WTC11 (cell line): Measurements from ENCODE around the gene PRELID3B. TPM values are rescaled to one million over a fixed set of nuclear protein-coding genes. Genes with fewer than 3 reads are reported as not detected.

ENCODE experiments used
- ATAC-seq: fragments of 200-7000 bp; cut with Tn5 transposase; 2 replicates; pipeline ENCODE4 v1.10.0; 2021; ENCODE audit warnings: mild to moderate bottlenecking, moderate library complexity
- CTCF ChIA-PET: fragments of 300-600 bp; sonication (Branson Sonifier 250); formaldehyde crosslinking; loops from one replicate; lab custom pipeline; 2021; ENCODE audit warnings: antibody characterized with exemption; lab: Charles Lee
- POLR2A ChIA-PET: fragments of 350-600 bp; sonication (Branson Sonifier 250); formaldehyde crosslinking; loops from one replicate; lab custom pipeline; 2021; ENCODE audit warnings: antibody characterized with exemption; lab: Charles Lee
- DNase-seq: peaks from one replicate; pipeline ENCODE4 v3.0.0; 2021; ENCODE audit warnings: low spot score
- H3K27ac Mint-ChIP-seq: 2 replicates; pipeline ENCODE4 v1.8.0; 2021; ENCODE audit warnings: mixed read lengths
- H3K27me3 Mint-ChIP-seq: 2 replicates; pipeline ENCODE4 v1.8.0; 2021; ENCODE audit warnings: low read depth, mild to moderate bottlenecking, moderate library complexity, mixed read lengths
- H3K36me3 Mint-ChIP-seq: 2 replicates; pipeline ENCODE4 v1.8.0; 2021; ENCODE audit warnings: mixed read lengths
- H3K4me1 Mint-ChIP-seq: 2 replicates; pipeline ENCODE4 v1.8.0; 2022; ENCODE audit warnings: mixed read lengths
- H3K4me3 Mint-ChIP-seq: 2 replicates; pipeline ENCODE4 v1.8.0; 2021; ENCODE audit warnings: mild to moderate bottlenecking, moderate library complexity, mixed read lengths
- H3K9me3 Mint-ChIP-seq: 2 replicates; pipeline ENCODE4 v1.8.0; 2021; ENCODE audit warnings: mixed read lengths
- GABPB1 ChIP-seq: sonication (generic); formaldehyde crosslinking; IDR thresholded peaks from 2 replicates; pipeline ENCODE4 v1.8.1; 2023; ENCODE audit warnings: mild to moderate bottlenecking, missing genetic modification reagents
- GRHL2 ChIP-seq: fragments of 250-450 bp; sonication (Bioruptor Pico); IDR thresholded peaks from 2 replicates; pipeline ENCODE4 v1.8.0; 2022; ENCODE audit warnings: mild to moderate bottlenecking, moderate library complexity; ENCODE audit not compliant: insufficient replicate concordance, severe bottlenecking
- IRF2 ChIP-seq: sonication (generic); formaldehyde crosslinking; IDR thresholded peaks from 2 replicates; pipeline ENCODE4 v1.8.0; 2022; ENCODE audit warnings: low read depth, missing genetic modification reagents, borderline replicate concordance
- JAZF1 ChIP-seq: fragments of 250-450 bp; sonication (Bioruptor Pico); IDR thresholded peaks from 2 replicates; pipeline ENCODE4 v1.9.0; 2021; ENCODE audit warnings: moderate library complexity, mild to moderate bottlenecking, inconsistent platforms
- NFATC4 ChIP-seq: fragments of 250-450 bp; sonication (Bioruptor Pico); IDR thresholded peaks from 2 replicates; pipeline ENCODE4 v1.9.0; 2021; ENCODE audit warnings: mild to moderate bottlenecking
- NFE2L1 ChIP-seq: sonication (generic); formaldehyde crosslinking; IDR thresholded peaks from 2 replicates; pipeline ENCODE4 v1.8.1; 2023; ENCODE audit warnings: missing genetic modification reagents
- SMAD3 ChIP-seq: sonication (generic); formaldehyde crosslinking; IDR thresholded peaks from 2 replicates; pipeline ENCODE4 v1.8.0; 2022; ENCODE audit warnings: missing genetic modification reagents, mild to moderate bottlenecking, borderline replicate concordance
- SOX15 ChIP-seq: fragments of 250-450 bp; sonication (Bioruptor Pico); IDR thresholded peaks from 2 replicates; pipeline ENCODE4 v1.9.0; 2021; ENCODE audit warnings: mild to moderate bottlenecking
- TP53 ChIP-seq: sonication (generic); formaldehyde crosslinking; IDR thresholded peaks from 2 replicates; pipeline ENCODE4 v1.8.1; 2023; ENCODE audit warnings: mild to moderate bottlenecking, missing genetic modification reagents
- total RNA-seq: library from RNA; stranded (reverse); gene quantifications from 3 replicates; pipeline ENCODE4 v1.2.3, GENCODE V29; 2021
- TF ChIP-seq, protein P1 (sequence below): sonication (generic); formaldehyde crosslinking; IDR thresholded peaks from 2 replicates; pipeline ENCODE4 v1.8.0; 2022; ENCODE audit warnings: missing genetic modification reagents
- TF ChIP-seq, protein P2 (sequence below): sonication (generic); formaldehyde crosslinking; IDR thresholded peaks from 2 replicates; pipeline ENCODE4 v1.8.0; 2022; ENCODE audit warnings: mild to moderate bottlenecking, missing genetic modification reagents
- TF ChIP-seq, protein P3 (sequence below): sonication (generic); formaldehyde crosslinking; IDR thresholded peaks from 2 replicates; pipeline ENCODE4 v1.8.1; 2023; ENCODE audit warnings: mild to moderate bottlenecking, moderate library complexity, missing genetic modification reagents
- TF ChIP-seq, protein P4 (sequence below): fragments of 250-450 bp; sonication (Bioruptor Pico); conservative IDR thresholded peaks from 2 replicates; pipeline ENCODE4 v1.9.0; 2021; ENCODE audit warnings: mild to moderate bottlenecking
- TF ChIP-seq, protein P5 (sequence below): sonication (generic); formaldehyde crosslinking; IDR thresholded peaks from 2 replicates; pipeline ENCODE4 v1.8.0; 2022; ENCODE audit warnings: mild to moderate bottlenecking, missing genetic modification reagents
- TF ChIP-seq, protein P6 (sequence below): fragments of 250-450 bp; sonication (Bioruptor Pico); IDR thresholded peaks from 2 replicates; pipeline ENCODE4 v1.9.0; 2021; ENCODE audit warnings: moderate library complexity, mild to moderate bottlenecking, inconsistent platforms, borderline replicate concordance
- TF ChIP-seq, protein P7 (sequence below): sonication (generic); formaldehyde crosslinking; IDR thresholded peaks from 2 replicates; pipeline ENCODE4 v1.8.0; 2023; ENCODE audit warnings: mild to moderate bottlenecking, missing genetic modification reagents
- TF ChIP-seq, protein P8 (sequence below): sonication (generic); formaldehyde crosslinking; IDR thresholded peaks from 2 replicates; pipeline ENCODE4 v1.8.1; 2022; ENCODE audit warnings: mild to moderate bottlenecking, moderate library complexity, missing genetic modification reagents

PRELID3B gene
- total RNA-seq, 1 experiment from 2014 or later = 46.9 TPM

DNA sequence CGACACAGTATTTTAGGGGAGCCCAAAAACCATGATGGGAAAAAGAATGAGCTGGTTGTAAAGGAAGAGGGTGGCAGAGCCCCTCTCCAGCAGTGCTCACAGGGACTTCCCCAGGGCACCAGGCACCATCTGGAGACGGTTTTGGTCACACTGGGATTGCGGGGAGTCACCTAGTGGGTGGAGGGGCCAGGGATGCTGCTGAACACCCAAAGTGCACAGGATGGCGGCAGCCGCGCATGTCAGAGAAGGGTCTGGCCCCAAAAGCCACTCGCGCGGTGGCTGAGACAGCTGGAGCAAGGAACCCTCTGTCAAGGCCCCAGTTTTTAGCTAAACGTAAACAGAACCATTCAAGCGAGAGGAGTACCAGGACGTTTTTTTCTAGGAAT lies 46.4 kb downstream of the PRELID3B start (continued):
- TF ChIP-seq, protein P1, sequence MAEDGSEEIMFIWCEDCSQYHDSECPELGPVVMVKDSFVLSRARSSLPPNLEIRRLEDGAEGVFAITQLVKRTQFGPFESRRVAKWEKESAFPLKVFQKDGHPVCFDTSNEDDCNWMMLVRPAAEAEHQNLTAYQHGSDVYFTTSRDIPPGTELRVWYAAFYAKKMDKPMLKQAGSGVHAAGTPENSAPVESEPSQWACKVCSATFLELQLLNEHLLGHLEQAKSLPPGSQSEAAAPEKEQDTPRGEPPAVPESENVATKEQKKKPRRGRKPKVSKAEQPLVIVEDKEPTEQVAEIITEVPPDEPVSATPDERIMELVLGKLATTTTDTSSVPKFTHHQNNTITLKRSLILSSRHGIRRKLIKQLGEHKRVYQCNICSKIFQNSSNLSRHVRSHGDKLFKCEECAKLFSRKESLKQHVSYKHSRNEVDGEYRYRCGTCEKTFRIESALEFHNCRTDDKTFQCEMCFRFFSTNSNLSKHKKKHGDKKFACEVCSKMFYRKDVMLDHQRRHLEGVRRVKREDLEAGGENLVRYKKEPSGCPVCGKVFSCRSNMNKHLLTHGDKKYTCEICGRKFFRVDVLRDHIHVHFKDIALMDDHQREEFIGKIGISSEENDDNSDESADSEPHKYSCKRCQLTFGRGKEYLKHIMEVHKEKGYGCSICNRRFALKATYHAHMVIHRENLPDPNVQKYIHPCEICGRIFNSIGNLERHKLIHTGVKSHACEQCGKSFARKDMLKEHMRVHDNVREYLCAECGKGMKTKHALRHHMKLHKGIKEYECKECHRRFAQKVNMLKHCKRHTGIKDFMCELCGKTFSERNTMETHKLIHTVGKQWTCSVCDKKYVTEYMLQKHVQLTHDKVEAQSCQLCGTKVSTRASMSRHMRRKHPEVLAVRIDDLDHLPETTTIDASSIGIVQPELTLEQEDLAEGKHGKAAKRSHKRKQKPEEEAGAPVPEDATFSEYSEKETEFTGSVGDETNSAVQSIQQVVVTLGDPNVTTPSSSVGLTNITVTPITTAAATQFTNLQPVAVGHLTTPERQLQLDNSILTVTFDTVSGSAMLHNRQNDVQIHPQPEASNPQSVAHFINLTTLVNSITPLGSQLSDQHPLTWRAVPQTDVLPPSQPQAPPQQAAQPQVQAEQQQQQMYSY = no peak
- TF ChIP-seq, protein P2, sequence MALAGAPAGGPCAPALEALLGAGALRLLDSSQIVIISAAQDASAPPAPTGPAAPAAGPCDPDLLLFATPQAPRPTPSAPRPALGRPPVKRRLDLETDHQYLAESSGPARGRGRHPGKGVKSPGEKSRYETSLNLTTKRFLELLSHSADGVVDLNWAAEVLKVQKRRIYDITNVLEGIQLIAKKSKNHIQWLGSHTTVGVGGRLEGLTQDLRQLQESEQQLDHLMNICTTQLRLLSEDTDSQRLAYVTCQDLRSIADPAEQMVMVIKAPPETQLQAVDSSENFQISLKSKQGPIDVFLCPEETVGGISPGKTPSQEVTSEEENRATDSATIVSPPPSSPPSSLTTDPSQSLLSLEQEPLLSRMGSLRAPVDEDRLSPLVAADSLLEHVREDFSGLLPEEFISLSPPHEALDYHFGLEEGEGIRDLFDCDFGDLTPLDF (CRISPR knock-in tag) = no peak
- TF ChIP-seq NFATC4 = no peak
- no peak for TF ChIP-seq NFE2L1 (CRISPR knock-in tag)
- TF ChIP-seq, protein P3, sequence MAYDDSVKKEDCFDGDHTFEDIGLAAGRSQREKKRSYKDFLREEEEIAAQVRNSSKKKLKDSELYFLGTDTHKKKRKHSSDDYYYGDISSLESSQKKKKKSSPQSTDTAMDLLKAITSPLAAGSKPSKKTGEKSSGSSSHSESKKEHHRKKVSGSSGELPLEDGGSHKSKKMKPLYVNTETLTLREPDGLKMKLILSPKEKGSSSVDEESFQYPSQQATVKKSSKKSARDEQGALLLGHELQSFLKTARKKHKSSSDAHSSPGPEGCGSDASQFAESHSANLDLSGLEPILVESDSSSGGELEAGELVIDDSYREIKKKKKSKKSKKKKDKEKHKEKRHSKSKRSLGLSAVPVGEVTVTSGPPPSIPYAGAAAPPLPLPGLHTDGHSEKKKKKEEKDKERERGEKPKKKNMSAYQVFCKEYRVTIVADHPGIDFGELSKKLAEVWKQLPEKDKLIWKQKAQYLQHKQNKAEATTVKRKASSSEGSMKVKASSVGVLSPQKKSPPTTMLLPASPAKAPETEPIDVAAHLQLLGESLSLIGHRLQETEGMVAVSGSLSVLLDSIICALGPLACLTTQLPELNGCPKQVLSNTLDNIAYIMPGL (CRISPR knock-in tag) = no peak
- TF ChIP-seq, protein P4, sequence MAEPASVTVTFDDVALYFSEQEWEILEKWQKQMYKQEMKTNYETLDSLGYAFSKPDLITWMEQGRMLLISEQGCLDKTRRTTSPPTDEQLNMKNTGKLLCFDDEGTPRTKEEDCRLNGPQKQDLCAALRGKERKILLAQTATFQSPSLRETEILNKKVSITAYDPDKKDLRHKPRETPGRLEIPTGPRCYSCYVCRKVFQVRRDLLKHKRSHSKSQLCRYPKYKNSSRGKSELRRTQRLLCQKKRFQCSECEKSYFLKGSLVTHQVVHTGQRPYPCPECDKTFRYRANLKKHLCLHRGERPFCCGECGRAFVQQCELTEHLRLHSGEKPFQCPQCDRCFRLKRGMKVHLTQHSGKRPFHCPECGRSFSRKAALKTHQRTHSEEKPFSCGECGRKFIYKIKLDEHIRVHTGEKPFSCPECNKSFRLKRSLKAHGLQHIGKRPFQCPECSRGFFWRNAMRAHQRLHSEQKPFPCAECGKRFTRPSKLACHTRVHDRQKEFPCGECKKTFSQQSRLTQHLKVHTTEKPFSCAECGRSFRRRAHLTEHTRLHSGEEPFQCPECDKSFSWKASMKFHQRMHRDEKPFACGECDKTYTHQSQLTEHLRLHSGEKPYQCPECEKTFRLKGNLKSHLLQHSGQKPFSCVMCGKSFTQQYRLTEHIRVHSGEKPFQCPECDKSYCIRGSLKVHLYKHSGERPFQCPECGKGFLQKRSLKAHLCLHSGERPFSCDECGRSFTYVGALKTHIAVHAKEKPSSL = no peak
- no peak for TF ChIP-seq SOX15 (CRISPR knock-in tag)
- TF ChIP-seq, protein P5, sequence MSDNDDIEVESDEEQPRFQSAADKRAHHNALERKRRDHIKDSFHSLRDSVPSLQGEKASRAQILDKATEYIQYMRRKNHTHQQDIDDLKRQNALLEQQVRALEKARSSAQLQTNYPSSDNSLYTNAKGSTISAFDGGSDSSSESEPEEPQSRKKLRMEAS (CRISPR knock-in tag) = no peak

DNA sequence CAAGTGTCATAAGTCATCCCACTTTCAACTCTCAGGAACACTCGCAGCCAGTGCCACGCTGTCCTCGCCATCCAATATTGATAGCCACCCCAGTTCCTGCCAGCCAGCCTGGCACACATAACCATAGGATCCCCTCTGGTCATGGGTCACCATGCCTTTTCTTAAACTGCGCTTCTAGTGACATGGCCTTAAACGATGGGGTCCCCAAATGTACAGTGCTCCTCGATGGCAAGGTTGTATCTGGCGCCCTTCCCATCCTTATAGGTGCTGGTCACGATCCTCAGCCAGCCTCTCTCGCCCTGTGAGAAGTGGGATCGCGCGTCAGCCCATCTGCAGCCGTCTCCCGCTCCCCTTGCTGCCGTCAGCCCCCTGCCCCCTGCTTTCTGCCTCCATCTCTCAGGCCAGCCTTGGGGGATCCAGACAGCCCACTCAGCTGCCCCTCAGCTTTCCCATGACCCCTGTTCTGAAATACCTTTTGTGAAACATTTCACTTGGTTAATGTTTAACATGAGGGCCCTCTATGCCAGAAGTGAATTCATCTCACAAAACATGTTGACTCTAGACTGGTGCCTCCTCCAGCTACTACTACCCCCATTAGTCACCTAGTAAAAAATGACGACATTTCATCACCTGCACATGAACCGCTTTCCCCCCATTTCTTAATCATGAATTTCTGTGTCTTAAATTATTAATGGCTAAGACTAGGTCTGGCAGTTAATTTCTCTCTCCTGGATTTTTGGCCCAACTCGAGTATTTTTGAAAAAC lies 46.9 kb downstream of the PRELID3B start:
- H3K27me3 Mint-ChIP-seq = no peaks in the 10 kb centered on the region
- ChIA-PET CTCF (no interaction called here), POLR2A (interaction anchor here (1.0 kb wide), 1 partner anchor 13 kb away, joined by 8 read pairs; no protein-coding TSS in a partner anchor)
- H3K4me1 Mint-ChIP-seq = no peaks in the 10 kb centered on the region
- no peak overlapping the region for H3K27ac Mint-ChIP-seq
- TF ChIP-seq GABPB1 (CRISPR knock-in tag) = peak; percentile 86
- TF ChIP-seq, protein P6, sequence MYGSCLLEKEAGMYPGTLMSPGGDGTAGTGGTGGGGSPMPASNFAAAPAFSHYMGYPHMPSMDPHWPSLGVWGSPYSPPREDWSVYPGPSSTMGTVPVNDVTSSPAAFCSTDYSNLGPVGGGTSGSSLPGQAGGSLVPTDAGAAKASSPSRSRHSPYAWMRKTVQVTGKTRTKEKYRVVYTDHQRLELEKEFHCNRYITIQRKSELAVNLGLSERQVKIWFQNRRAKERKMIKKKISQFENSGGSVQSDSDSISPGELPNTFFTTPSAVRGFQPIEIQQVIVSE = no peak
- H3K9me3 Mint-ChIP-seq = no peaks in the 10 kb centered on the region
- DNase-seq = no peak
- no peak overlapping the region for H3K4me3 Mint-ChIP-seq
- ATAC-seq = no peak
- H3K36me3 Mint-ChIP-seq = peaks cover 58% of the 10 kb centered on the region

DNA sequence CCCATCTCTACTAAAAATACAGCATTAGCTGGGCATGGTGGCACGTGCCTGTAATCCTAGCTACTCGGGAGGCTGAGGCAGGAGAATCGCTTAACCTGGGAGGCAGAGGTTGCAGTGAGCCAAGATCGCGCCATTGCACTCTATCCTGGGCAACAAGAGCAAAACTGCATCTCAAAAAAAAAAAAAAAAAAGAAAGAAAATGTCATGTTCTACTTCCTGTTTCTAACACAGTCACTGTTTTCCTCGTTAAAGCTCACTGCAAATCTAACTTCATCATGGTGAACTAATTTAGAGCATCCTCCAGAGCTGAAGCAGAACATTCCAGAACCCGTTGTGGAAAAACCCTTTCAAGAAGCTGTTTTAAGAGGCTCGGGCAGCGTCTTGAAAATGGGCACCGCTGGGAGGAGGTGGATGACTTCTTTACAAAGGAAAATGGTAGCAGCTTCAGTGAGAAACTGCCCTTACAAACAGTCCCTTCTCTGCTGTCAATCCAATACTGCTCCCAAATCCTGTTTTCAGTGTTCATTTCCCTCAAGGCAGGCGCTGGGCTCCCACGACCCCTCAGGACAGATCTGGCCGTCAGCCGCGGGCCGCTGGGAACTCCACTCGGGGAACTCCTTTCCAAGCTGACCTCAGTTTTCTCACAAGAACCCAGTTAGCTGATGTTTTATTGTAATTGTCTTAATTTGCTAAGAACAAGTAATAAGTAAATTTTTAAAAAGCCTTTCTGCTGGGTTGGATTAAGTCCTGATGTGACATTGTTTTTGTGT lies 48.0 kb downstream of the PRELID3B start:
- Mint-ChIP-seq H3K4me3 (no peak overlapping the region), H3K27me3 (no peaks in the 10 kb centered on the region), H3K9me3 (no peaks in the 10 kb centered on the region), H3K4me1 (no peaks in the 10 kb centered on the region), H3K27ac (no peak overlapping the region), H3K36me3 (peaks cover 65% of the 10 kb centered on the region)
- ATAC-seq (no peak), DNase-seq (no peak)
- POLR2A ChIA-PET = interaction anchor here (0.7 to 1.0 kb wide), 3 partner anchors 14 to 95 kb away, joined by 3 to 8 read pairs (median 4); no protein-coding TSS in a partner anchor
- CTCF ChIA-PET = no interaction called here
- TF ChIP-seq TP53 = no peak
- no peak for TF ChIP-seq IRF2 (CRISPR knock-in tag)
- TF ChIP-seq, protein P7, sequence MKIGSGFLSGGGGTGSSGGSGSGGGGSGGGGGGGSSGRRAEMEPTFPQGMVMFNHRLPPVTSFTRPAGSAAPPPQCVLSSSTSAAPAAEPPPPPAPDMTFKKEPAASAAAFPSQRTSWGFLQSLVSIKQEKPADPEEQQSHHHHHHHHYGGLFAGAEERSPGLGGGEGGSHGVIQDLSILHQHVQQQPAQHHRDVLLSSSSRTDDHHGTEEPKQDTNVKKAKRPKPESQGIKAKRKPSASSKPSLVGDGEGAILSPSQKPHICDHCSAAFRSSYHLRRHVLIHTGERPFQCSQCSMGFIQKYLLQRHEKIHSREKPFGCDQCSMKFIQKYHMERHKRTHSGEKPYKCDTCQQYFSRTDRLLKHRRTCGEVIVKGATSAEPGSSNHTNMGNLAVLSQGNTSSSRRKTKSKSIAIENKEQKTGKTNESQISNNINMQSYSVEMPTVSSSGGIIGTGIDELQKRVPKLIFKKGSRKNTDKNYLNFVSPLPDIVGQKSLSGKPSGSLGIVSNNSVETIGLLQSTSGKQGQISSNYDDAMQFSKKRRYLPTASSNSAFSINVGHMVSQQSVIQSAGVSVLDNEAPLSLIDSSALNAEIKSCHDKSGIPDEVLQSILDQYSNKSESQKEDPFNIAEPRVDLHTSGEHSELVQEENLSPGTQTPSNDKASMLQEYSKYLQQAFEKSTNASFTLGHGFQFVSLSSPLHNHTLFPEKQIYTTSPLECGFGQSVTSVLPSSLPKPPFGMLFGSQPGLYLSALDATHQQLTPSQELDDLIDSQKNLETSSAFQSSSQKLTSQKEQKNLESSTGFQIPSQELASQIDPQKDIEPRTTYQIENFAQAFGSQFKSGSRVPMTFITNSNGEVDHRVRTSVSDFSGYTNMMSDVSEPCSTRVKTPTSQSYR = no peak
- no peak for TF ChIP-seq GRHL2 (CRISPR knock-in tag)
- TF ChIP-seq JAZF1 (CRISPR knock-in tag) = no peak
- TF ChIP-seq NFATC4 = no peak
- TF ChIP-seq SMAD3 (CRISPR knock-in tag) = no peak
- no peak for TF ChIP-seq GABPB1 (CRISPR knock-in tag)
- TF ChIP-seq, protein P8, sequence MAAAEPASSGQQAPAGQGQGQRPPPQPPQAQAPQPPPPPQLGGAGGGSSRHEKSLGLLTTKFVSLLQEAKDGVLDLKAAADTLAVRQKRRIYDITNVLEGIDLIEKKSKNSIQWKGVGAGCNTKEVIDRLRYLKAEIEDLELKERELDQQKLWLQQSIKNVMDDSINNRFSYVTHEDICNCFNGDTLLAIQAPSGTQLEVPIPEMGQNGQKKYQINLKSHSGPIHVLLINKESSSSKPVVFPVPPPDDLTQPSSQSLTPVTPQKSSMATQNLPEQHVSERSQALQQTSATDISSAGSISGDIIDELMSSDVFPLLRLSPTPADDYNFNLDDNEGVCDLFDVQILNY (CRISPR knock-in tag) = no peak
